Measurements from ENCODE around the gene TSHB.
"Not testable (repeated sequence)": the region's sequence is repeated elsewhere in the genome, so short reads cannot be mapped to it uniquely, and the experiment has no call there.

Gene TSHB

GRCh38 chr1:115029526-115029925 is at the start of gene TSHB:
Gene TSHB (plus strand): TSS chr1:115029826. CDS start chr1:115033363, 3,537 bp downstream.
- no peak within 1 kb of the TSS for H3K4me3 ChIP-seq (ENCODE audit: low read depth, low read length)

GRCh38 chr1:114982251-114982650 is 47.4 kb upstream of the TSHB start:
- H3K4me3 ChIP-seq (ENCODE audit: low read depth, low read length) = no peak overlapping the region

DNA sequence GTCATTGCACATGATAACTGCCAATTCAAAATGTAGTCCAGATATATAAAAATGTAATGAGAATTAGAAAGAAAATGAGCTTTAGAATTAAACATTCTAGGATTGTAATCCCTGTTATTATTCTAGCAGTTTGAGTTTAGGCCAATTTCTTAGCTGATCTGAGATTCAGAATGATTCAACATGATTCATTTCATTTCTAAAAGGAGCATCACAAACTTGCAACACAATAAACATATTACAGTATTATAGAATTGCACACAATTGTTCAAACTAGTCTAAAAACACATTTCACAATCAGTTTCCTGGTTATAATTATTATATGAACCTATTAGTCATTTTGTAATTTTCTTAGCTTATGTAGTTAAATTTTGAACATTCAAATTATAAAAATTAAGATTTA is 43.3 kb upstream of the TSHB start:
- no peak overlapping the region for H3K4me3 ChIP-seq (ENCODE audit: low read depth, low read length)

DNA sequence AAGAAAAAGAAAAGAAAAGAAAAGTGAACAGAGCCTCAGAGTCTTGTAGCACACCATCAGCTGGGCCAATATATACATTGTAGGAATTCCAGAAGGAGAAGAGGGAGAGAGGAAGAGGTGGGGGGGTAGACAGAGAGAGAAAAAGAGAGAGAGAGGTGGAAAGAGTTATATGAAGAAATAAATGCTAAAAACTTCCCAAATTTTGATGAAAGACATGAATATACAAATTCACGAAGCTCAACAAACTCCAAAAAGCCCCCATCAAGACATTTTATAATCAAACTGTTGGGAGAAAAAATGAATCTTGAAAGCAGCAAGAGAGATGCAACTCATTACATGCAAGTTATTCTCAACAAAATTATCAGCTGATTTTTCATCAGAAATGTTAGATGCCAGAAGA is 41.5 kb upstream of the TSHB start:
- H3K4me3 ChIP-seq (ENCODE audit: low read depth, low read length) = no peak overlapping the region

DNA sequence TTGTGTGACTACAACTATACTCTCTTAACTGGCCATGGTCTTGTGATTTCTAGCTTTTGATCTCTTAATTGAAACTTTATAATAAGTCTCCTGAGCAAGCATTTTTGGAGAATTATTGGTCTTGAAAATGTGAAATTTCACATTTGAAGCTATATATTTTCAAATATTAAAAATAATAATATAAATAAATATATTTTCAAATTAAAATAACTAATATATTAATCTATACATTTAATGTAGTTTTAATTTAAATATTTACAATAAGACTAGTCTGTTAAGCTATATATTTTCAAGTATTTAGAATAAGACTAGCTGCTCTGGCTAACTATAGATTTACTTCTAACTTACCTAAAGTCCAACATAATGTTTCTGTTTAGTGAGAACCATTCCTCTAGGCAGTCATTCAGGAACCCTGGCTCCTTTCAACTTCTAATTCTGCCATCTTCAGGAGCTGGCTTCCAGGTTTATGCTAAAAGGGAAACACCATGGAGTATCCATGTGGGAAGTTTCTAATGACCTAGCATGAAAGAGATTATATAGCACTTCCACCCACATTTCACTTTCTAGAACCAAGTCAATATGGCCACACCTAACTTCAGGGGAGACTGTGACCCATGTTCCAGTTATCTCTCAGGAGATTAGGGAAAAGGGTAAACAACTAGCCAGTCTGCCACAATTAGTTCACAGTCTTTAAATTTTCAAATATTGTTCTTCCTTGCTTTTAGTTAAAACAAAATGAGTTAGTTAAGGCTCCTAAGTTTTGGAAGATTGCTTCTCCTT is 31.9 kb upstream of the TSHB start:
- no peak overlapping the region for H3K4me3 ChIP-seq (ENCODE audit: low read depth, low read length)

- H3K4me3 ChIP-seq (ENCODE audit: low read depth, low read length) = no peak overlapping the region
Observed at GRCh38 chr1:115006191-115006590, 23.4 kb upstream of the TSHB start.

- H3K4me3 ChIP-seq (ENCODE audit: low read depth, low read length) = no peak overlapping the region
Observed at GRCh38 chr1:115012006-115012405, 17.6 kb upstream of the TSHB start.

GRCh38 chr1:115012434-115012833 is 17.2 kb upstream of the TSHB start:
- H3K4me3 ChIP-seq (ENCODE audit: low read depth, low read length) = no peak overlapping the region

DNA sequence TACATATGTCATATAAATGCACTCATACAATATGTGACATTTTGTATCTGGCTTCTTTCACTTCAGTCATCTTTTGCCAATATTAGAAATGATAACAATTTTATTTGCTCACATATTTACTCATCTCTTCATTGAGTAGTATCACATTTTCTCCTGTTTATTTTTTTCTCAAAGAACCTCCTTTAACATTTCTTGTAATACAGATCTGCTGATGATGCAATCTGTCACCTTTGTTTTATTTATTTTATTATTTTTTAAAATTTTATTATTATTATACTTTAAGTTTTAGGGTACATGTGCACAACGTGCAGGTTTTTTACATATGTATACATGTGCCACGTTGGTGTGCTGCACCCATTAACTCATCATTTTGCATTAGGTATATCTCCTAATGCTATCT is 15.8 kb upstream of the TSHB start:
- H3K4me3 ChIP-seq (ENCODE audit: low read depth, low read length) = no peak overlapping the region

GRCh38 chr1:115019549-115019948 is 10.1 kb upstream of the TSHB start:
- H3K4me3 ChIP-seq (ENCODE audit: low read depth, low read length) = not testable (repeated sequence)

GRCh38 chr1:115021145-115021544 is 8.5 kb upstream of the TSHB start:
- H3K4me3 ChIP-seq (ENCODE audit: low read depth, low read length) = no peak overlapping the region

GRCh38 chr1:115023593-115023992 is 6.0 kb upstream of the TSHB start:
- no peak overlapping the region for H3K4me3 ChIP-seq (ENCODE audit: low read depth, low read length)

GRCh38 chr1:115031595-115031994 is 2.0 kb downstream of the TSHB start:
- H3K4me3 ChIP-seq (ENCODE audit: low read depth, low read length) = no peak overlapping the region

- no peak overlapping the region for H3K4me3 ChIP-seq (ENCODE audit: low read depth, low read length)
Observed at GRCh38 chr1:115035652-115036051, 6.0 kb downstream of the TSHB start.

DNA sequence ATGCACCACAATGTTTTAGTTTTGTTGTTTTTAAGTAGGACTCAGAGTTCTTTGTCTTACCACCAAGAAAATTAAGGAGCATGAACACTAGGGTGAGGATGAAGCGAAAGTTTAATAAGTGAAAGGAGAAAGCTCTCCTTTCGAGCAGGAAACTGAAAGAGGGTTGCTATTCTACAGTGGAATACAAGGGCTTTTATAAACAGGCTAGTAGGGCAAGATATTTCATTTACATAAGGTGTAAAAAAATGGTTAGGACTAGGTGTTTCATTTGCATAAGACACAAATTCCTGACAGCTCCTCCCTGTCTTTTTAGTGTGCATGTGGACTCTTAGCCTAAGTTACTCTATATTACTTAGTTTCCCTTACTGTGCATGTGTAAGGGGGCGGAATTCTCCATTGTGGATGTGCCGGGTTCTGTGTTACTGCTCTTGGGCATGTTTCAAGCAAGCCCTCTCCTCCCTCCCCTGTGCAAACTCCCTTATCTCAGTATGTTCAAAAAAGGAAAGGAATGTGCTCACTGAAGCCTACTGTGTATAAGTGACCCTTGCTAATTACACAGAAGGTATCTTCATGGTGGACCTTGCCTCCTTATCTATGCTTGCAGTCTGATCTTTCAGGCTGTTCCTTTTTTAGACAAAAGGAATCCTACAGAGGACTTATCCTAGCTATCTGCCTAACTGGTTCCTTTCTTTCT is 7.3 kb downstream of the TSHB start:
- H3K4me3 ChIP-seq (ENCODE audit: low read depth, low read length) = no peak overlapping the region

- no peak overlapping the region for H3K4me3 ChIP-seq (ENCODE audit: low read depth, low read length)
Observed at GRCh38 chr1:115040501-115040900, 10.9 kb downstream of the TSHB start.

- H3K4me3 ChIP-seq (ENCODE audit: low read depth, low read length) = no peak overlapping the region
Observed at GRCh38 chr1:115041654-115042053, 12.0 kb downstream of the TSHB start.

- H3K4me3 ChIP-seq (ENCODE audit: low read depth, low read length) = no peak overlapping the region
Observed at GRCh38 chr1:115046751-115047150, 17.1 kb downstream of the TSHB start.

DNA sequence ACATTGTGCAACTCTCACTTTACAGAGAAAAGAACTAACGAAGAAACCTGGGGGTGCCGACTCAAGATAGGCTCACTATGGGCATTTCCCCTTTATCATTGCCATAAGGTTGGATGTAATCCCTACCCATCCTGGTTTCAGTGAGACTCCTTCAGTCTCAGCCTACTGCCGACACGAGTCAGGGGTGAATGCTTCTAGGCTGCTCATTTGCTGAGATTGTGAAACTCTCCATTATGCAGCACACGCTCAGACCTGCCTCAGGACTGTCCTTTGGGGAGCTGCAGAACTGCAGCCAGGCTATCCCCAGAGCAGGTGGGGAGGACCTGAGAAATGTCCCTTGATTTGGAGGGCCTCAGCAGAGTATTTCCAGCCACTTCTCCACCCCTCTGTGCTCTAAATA is 22.2 kb downstream of the TSHB start:
- no peak overlapping the region for H3K4me3 ChIP-seq (ENCODE audit: low read depth, low read length)

GRCh38 chr1:115052454-115053083 is 22.9 kb downstream of the TSHB start:
- H3K4me3 ChIP-seq (ENCODE audit: low read depth, low read length) = no peak overlapping the region

GRCh38 chr1:115056395-115056798 is 26.8 kb downstream of the TSHB start:
- H3K4me3 ChIP-seq (ENCODE audit: low read depth, low read length) = no peak overlapping the region

GRCh38 chr1:115057661-115058254 is 28.1 kb downstream of the TSHB start:
- no peak overlapping the region for H3K4me3 ChIP-seq (ENCODE audit: low read depth, low read length)

Measured in iPS-11a (cell line).